AG20443 (cell line): ENCODE data around the gene GGA3.
"Not testable (repeated sequence)": the region's sequence is repeated elsewhere in the genome, so short reads cannot be mapped to it uniquely, and the experiment has no call there.

Experiments used
- DNase-seq: peaks from one replicate; pipeline ENCODE4 v3.0.0; 2012; ENCODE audit warnings: low spot score, mixed read lengths

The GGA3 gene

GRCh38 chr17:75218131-75218530 lies 43.3 kb downstream of the GGA3 start:
- no peak for DNase-seq

- no peak for DNase-seq
These were observed 52.3 kb downstream of the GGA3 start for GRCh38 chr17:75209061-75209460.

GRCh38 chr17:75208161-75208560 lies 53.2 kb downstream of the GGA3 start:
- DNase-seq, result no peak

- no peak for DNase-seq
These were observed 53.6 kb downstream of the GGA3 start for GRCh38 chr17:75207760-75208159.

GRCh38 chr17:75207050-75207407 lies 54.4 kb downstream of the GGA3 start:
- DNase-seq, result not testable (repeated sequence)

- no peak for DNase-seq
These were observed 55.6 kb downstream of the GGA3 start for GRCh38 chr17:75205793-75206163.

GRCh38 chr17:75205037-75205792 lies 56.2 kb downstream of the GGA3 start, which contains the start of gene NUP85:
Gene NUP85, plus strand, starts transcription at chr17:75205679. Its CDS starts 83 bp downstream, at chr17:75205762.
- peak; percentile 100 for DNase-seq

- DNase-seq, result no peak
These were observed 61.4 kb downstream of the GGA3 start for GRCh38 chr17:75199886-75200618.

GRCh38 chr17:75194879-75195278 lies 66.5 kb downstream of the GGA3 start:
- DNase-seq, result no peak

GRCh38 chr17:75191584-75191983 lies 69.8 kb downstream of the GGA3 start:
- no peak for DNase-seq

GRCh38 chr17:75188614-75189013 lies 72.8 kb downstream of the GGA3 start:
- DNase-seq, result no peak
